IPS DF 19.7 (cell line): ENCODE measurements around the gene ANKRD24.
A peak's percentile ranks its signal among the peaks of the same experiment; 100 is the strongest.
"Not testable (repeated sequence)": the region's sequence is repeated elsewhere in the genome, so short reads cannot be mapped to it uniquely, and the experiment has no call there.

Experiments
- DNase-seq: peaks from one replicate; pipeline ENCODE4 v3.0.0-alpha.2; 2013; ENCODE audit warnings: low read depth, low spot score

ANKRD24 gene

GRCh38 chr19:4173479-4174212 is 8.8 kb upstream of the ANKRD24 start:
- no peak for DNase-seq

DNA sequence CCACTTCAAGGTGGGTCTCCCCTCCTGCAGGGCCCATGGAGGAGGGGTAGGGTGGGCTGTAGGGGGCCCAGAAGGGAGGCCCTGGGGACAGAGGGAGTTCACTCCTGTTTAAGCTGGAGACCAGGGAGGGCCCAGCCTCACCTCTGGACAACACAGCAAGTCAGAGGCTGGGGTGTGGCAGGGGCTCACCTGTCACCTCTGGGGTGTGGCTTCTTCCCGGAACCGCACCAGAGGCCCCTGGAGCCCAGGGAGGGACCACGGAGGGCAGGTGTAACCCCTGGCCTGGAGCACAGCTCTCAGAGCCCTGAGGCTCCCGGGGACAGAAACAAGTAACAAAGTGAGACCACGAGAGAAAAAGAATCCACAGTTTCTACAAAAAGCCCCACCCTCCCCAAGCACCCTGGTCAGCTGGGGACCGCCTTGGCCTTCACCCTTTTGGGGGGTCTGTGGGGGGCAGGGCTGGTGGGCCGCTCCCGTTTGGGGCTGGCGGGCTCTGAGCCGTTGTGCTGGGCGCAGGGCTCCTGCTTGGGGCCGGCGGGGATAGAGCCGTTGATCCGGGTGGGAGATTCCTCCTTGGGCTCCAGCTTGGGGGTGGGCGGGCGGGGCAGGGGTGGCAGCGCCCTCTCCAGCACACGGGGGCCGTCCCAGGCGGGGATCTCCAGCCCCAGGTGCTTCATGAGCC is 8.1 kb upstream of the ANKRD24 start:
- no peak for DNase-seq

GRCh38 chr19:4174895-4175668 is 7.4 kb upstream of the ANKRD24 start:
- DNase-seq, result no peak

DNA sequence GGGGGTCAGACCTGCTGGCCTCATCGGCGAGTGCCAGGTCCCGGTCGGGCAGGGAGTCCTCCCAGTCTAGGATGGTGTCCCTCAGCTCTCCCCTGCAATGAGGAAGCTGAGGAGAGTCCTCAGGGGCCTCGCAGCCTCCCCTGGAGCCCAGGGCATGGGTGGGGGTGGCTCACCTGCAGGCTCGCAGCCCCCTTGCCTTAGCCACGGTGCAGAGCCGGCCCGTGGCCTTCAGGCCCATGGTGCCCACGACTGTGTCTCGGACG is 6.9 kb upstream of the ANKRD24 start:
- no peak for DNase-seq

- no peak for DNase-seq
Measured at GRCh38 chr19:4177146-4177545, 5.3 kb upstream of the ANKRD24 start.

DNA sequence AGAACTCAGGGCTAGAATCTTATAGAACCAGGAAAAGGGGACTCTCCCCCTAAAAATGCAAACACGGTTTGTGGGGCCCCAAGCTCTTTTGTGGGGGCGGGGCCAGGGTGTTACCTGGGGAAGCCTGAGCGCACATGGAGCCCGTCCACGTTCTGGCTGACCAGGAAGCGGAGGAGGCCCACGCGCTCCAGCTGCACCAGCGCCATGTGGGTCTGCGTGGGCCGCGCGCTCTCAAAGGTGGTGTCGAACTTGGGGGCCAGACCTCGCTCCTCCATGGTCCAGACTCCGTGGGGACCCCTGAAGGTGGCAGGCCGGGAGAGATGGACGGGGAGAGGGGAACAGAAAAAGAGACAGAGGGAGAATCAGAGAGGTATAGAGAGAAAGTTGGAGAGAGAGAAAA is 3.5 kb upstream of the ANKRD24 start:
- DNase-seq, result no peak

GRCh38 chr19:4181053-4181508 is 1.4 kb upstream of the ANKRD24 start:
- no peak for DNase-seq

- no peak for DNase-seq
Measured at GRCh38 chr19:4183967-4184717, 1.7 kb downstream of the ANKRD24 start.

DNA sequence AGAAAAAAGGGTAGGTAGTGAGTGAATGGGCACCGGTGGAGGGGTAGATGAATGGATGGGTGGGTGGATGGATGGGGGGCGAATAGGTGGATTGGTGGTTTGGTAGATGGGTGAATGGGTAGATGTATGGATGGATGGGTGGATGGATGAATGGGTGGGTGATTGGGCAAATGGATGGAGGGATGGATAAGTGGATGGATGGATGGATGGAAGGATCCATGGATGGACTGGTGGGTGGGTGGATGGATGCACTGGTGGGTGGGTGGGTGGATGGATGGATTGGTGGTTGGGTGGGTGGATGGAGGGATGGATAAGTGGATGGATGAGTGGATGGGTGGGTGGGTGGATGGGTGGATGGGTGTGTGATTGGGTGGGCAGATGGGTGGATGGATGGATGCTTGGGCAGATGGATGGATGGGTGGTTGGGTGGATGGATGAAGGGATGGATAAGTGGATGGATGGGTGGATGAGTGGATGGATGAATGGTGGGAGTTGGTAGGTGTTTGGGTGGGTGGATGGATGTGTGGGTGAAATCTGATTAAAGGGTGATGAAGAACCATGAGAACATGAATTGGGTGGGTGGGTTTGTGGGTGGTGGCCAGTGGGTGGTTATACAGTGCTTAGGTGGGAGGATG is 2.3 kb downstream of the ANKRD24 start:
- no peak for DNase-seq

DNA sequence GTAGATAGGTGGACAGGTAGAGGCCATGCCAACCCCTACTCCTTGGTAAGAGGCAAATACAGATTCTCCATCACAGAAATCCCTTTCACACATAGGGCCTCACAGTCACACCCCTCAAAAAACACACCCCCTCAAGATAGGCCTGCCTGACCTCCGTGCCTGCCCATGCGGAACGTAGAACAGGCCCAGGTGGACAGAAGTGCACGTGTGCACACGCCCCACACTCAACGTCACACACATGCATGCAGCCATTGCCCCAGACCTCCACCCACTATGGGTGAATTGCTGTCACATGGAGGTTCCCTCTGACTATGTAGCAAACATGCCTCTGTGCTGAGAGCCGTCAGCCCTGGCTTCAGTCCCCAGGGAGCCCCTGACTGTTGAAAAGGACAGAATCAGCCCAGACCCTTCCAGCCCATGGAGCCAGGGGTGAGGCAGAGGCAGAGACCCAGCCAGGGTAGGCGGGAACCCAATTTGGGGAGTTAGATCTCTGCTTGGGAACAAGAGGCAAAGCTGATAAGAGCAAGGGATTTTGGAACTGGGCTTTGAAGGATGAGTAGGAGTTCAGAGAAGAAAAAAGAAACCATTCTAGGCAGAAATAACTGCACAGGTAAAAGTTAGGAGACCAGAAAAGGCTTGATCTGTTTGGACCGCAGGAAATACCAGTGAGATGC is 3.1 kb downstream of the ANKRD24 start:
- no peak for DNase-seq

- peak; percentile 45 for DNase-seq
Measured at GRCh38 chr19:4186087-4186993, 3.9 kb downstream of the ANKRD24 start.

- DNase-seq, result no peak
Measured at GRCh38 chr19:4187313-4188122, 5.0 kb downstream of the ANKRD24 start.

- DNase-seq, result no peak
Measured at GRCh38 chr19:4189641-4190040, 7.2 kb downstream of the ANKRD24 start.

DNA sequence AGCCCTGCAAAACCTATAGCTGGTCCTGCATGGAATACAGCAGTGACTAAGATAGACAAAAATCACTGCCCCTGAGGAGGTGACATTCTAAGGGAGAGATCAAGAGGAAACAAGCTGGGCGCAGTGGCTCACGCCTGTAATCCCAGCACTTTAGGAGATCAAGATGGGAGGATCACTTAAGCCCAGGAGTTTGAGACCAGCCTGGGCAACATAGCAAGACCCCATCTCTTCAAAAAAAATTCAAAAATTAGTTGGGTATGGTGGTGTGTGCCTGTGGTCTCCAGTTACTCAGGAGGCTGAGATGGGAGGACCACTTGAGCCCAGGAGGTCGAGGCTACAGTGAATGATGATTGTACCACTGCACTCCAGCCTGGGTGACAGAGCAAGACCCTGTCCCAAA is 10.0 kb downstream of the ANKRD24 start:
- DNase-seq, result not testable (repeated sequence)

GRCh38 chr19:4194353-4194752 is 11.9 kb downstream of the ANKRD24 start:
- DNase-seq, result no peak

DNA sequence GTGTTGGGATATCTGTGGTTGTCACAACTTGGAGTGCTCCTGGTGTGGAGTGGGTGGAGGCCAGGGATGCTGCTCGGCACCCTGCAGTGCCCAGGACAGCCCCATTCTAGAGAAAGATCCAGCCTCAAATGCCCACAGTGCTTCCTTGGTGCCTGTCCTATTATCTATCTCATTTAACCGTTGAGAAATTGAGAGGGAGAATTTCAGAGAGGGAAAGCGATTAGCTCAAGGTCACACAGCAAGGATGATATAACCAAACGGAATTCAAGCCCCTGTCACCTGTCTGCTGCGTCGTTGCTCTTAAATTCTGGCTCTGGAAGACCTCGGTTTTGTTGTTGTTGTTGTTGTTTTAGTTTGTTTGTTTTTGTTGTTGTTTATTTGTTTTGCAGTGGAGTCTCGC is 13.5 kb downstream of the ANKRD24 start:
- no peak for DNase-seq

DNA sequence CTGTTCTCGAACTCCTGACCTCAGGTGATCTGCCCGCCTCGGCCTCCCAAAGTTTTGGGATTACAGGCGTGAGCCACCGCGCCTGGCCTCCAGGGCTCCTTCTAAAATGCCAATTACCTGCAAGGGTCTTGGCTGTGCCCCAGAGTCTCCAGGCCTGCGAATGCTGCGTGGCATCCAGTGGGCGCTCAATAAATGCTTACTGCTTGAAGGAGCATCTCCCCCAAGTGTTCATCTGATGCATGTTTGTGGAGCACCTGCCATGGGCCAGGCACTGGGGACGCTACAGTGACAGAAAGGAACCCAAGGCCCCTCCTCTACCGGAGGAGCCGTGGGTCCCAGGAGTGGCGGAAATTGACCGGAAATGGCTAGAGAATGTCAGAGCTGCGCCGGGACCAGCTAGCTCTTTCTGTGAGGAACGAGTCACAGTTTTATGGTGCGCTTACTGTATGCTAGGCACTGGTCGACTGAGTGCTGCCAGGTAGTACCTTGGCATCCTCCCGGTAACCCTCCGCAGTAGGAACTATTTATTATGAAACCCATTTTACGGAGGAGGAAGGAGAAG is 14.2 kb downstream of the ANKRD24 start:
- no peak for DNase-seq

- DNase-seq, result no peak
Measured at GRCh38 chr19:4197228-4197624, 14.7 kb downstream of the ANKRD24 start.
